H9 (cell line): ENCODE results near the gene LDLRAD4. TPM values are rescaled to one million over a fixed set of nuclear protein-coding genes. Genes with fewer than 3 reads are reported as not detected.

Source experiments
- DNase-seq: peaks from one replicate; pipeline ENCODE4 v3.0.0-alpha.2; 2017
- H2AFZ ChIP-seq: one replicate; pipeline ENCODE4 v1.6.1; 2013; ENCODE audit warnings: mild to moderate bottlenecking, low read length, control low read depth, moderate library complexity
- H2AK5ac ChIP-seq: 2 replicates; pipeline ENCODE4 v1.6.1; 2013; ENCODE audit warnings: low read length, control low read depth, mixed read lengths; ENCODE audit not compliant: insufficient read length
- H2BK120ac ChIP-seq: one replicate; pipeline ENCODE4 v1.6.1; 2013; ENCODE audit warnings: low read depth, mild to moderate bottlenecking, low read length, control low read depth, inconsistent platforms; ENCODE audit not compliant: poor library complexity, severe bottlenecking
- H2BK12ac ChIP-seq: 2 replicates; pipeline ENCODE4 v1.6.1; 2013; ENCODE audit warnings: low read length, control low read depth, mixed read lengths, low read depth; ENCODE audit not compliant: insufficient read length
- H2BK15ac ChIP-seq: 2 replicates; pipeline ENCODE4 v1.6.1; 2013; ENCODE audit warnings: low read depth, low read length, control low read depth
- H2BK20ac ChIP-seq: one replicate; pipeline ENCODE4 v1.6.1; 2013; ENCODE audit warnings: low read depth, mild to moderate bottlenecking, low read length, control low read depth, inconsistent platforms; ENCODE audit not compliant: poor library complexity, severe bottlenecking
- H2BK5ac ChIP-seq: 2 replicates; pipeline ENCODE4 v1.6.1; 2013; ENCODE audit warnings: low read length, control low read depth, mixed read lengths; ENCODE audit not compliant: insufficient read length
- H3K14ac ChIP-seq: 2 replicates; pipeline ENCODE4 v1.6.1; 2013; ENCODE audit warnings: low read length, control low read depth; ENCODE audit not compliant: insufficient read depth
- H3K18ac ChIP-seq: 2 replicates; pipeline ENCODE4 v1.6.1; 2013; ENCODE audit warnings: low read depth, mild to moderate bottlenecking, mixed read lengths, low read length, control low read depth; ENCODE audit not compliant: insufficient read length
- H3K23ac ChIP-seq: 2 replicates; pipeline ENCODE4 v1.6.1; 2013; ENCODE audit warnings: low read length, control low read depth, mixed read lengths, low read depth; ENCODE audit not compliant: insufficient read length
- H3K23me2 ChIP-seq: 2 replicates; pipeline ENCODE4 v1.6.1; 2013; ENCODE audit warnings: low read depth, mild to moderate bottlenecking, mixed read lengths, low read length, control low read depth; ENCODE audit not compliant: insufficient read length, poor library complexity, severe bottlenecking
- H3K27ac ChIP-seq: 2 replicates; pipeline ENCODE4 v1.5.1; 2013; ENCODE audit warnings: low read length, control low read depth, mixed read lengths, low read depth; ENCODE audit not compliant: insufficient read length
- H3K27me3 ChIP-seq: 2 replicates; pipeline ENCODE4 v1.6.1; 2013; ENCODE audit warnings: low read length, control low read depth, inconsistent platforms; ENCODE audit not compliant: insufficient read depth
- H3K4ac ChIP-seq: 2 replicates; pipeline ENCODE4 v1.6.1; 2013; ENCODE audit warnings: low read depth, mild to moderate bottlenecking, control low read depth, inconsistent platforms, low read length, moderate library complexity
- H3K4me1 ChIP-seq: 2 replicates; pipeline ENCODE4 v1.6.1; 2013; ENCODE audit warnings: low read length, control low read depth, inconsistent platforms; ENCODE audit not compliant: insufficient read depth
- H3K4me2 ChIP-seq: 2 replicates; pipeline ENCODE4 v1.6.1; 2013; ENCODE audit warnings: low read length, control low read depth, mixed read lengths; ENCODE audit not compliant: insufficient read length, insufficient read depth
- H3K56ac ChIP-seq: 2 replicates; pipeline ENCODE4 v1.6.1; 2013; ENCODE audit warnings: low read depth, mild to moderate bottlenecking, mixed read lengths, low read length, control low read depth; ENCODE audit not compliant: insufficient read length
- H3K79me1 ChIP-seq: 2 replicates; pipeline ENCODE4 v1.6.1; 2013; ENCODE audit warnings: low read depth, mild to moderate bottlenecking, moderate library complexity, low read length, control low read depth, inconsistent platforms; ENCODE audit not compliant: insufficient read depth, poor library complexity, severe bottlenecking
- H3K79me2 ChIP-seq: 2 replicates; pipeline ENCODE4 v1.6.1; 2013; ENCODE audit warnings: low read length, control low read depth, inconsistent platforms; ENCODE audit not compliant: insufficient read depth
- H3K9ac ChIP-seq: 2 replicates; pipeline ENCODE4 v1.6.1; 2013; ENCODE audit warnings: low read length, control low read depth, mixed read lengths; ENCODE audit not compliant: insufficient read length; ENCODE audit errors: extremely low read depth
- H3K9me3 ChIP-seq: one replicate; pipeline ENCODE4 v1.6.1; 2013; ENCODE audit warnings: low read depth, low read length, inconsistent platforms; ENCODE audit not compliant: control insufficient read depth
- H3T11ph ChIP-seq: one replicate; pipeline ENCODE4 v1.6.1; 2013; ENCODE audit warnings: mild to moderate bottlenecking, low read length, control low read depth, inconsistent platforms
- H4K20me1 ChIP-seq: one replicate; pipeline ENCODE4 v1.6.1; 2013; ENCODE audit not compliant: control insufficient read depth, insufficient read length, insufficient read depth
- H4K5ac ChIP-seq: 2 replicates; pipeline ENCODE4 v1.6.1; 2013; ENCODE audit warnings: low read depth, mild to moderate bottlenecking, mixed read lengths, low read length, control low read depth; ENCODE audit not compliant: insufficient read length
- H4K8ac ChIP-seq: replicated peaks from 2 replicates; pipeline ENCODE4 v1.6.1; 2013; ENCODE audit warnings: low read length, control low read depth, mixed read lengths, low read depth; ENCODE audit not compliant: insufficient read length
- H4K91ac ChIP-seq: 2 replicates; pipeline ENCODE4 v1.6.1; 2013; ENCODE audit warnings: low read depth, mild to moderate bottlenecking, moderate library complexity, mixed read lengths, low read length, control low read depth; ENCODE audit not compliant: insufficient read length
- H3K27ac Mint-ChIP-seq, 3 experiments: 2 replicates in 2 of 3; 3 replicates in 1 of 3; pipeline ENCODE4 v1.8.0; 2020 to 2021; ENCODE audit warnings: mixed read lengths in 3 of 3, mild to moderate bottlenecking in 1 of 3, moderate library complexity in 1 of 3
- H3K27me3 Mint-ChIP-seq: 2 replicates; pipeline ENCODE4 v1.8.0; 2021; ENCODE audit warnings: low read depth, mild to moderate bottlenecking, moderate library complexity, mixed read lengths
- H3K36me3 Mint-ChIP-seq, 3 experiments: 2 replicates in 2 of 3; 3 replicates in 1 of 3; pipeline ENCODE4 v1.8.0; 2020 to 2021; ENCODE audit warnings: low read depth in 3 of 3, mixed read lengths in 3 of 3; ENCODE audit not compliant: insufficient read depth in 1 of 3
- H3K4me1 Mint-ChIP-seq, 2 experiments: 2 replicates each; pipeline ENCODE4 v1.8.0; 2020; ENCODE audit warnings: mixed read lengths in 2 of 2
- H3K4me3 Mint-ChIP-seq, 2 experiments: 2 replicates in 1 of 2; 3 replicates in 1 of 2; pipeline ENCODE4 v1.8.0; 2020 to 2021; ENCODE audit warnings: mild to moderate bottlenecking in 2 of 2, mixed read lengths in 2 of 2, moderate library complexity in 1 of 2
- H3K9me3 Mint-ChIP-seq, 2 experiments: 2 replicates in 1 of 2; 3 replicates in 1 of 2; pipeline ENCODE4 v1.8.0; 2020; ENCODE audit warnings: mild to moderate bottlenecking in 2 of 2, mixed read lengths in 2 of 2, moderate library complexity in 1 of 2
- CTCF ChIP-seq: fragments of 200-600 bp; sonication (generic); conservative IDR thresholded peaks from 3 replicates; pipeline ENCODE4 v1.8.0; 2021; ENCODE audit warnings: antibody characterized with exemption, mild to moderate bottlenecking
- WGBS: extraction: QIAGEN DNeasy Blood & Tissue Kit; methylation state at CpG from one replicate; pipeline ENCODE4 v1.1.7; 2013; ENCODE audit warnings: missing lambda C conversion rate, low lambda C conversion rate, mixed read lengths; ENCODE audit not compliant: insufficient read length; ENCODE audit errors: extremely low coverage; 5-methylcytosine and 5-hydroxymethylcytosine counted together
- total RNA-seq: library from RNA; stranded (reverse); gene quantifications from 2 replicates; pipeline ENCODE4 v1.2.1, GENCODE V29; 2021

LDLRAD4 gene
- total RNA-seq, 1 experiment from 2014 or later: 3.9 TPM

GRCh38 chr18:13276530-13277520, 58.3 kb downstream of the LDLRAD4 start:
- Histone ChIP-seq H3K9ac (no peak overlapping the region), H2AK5ac (no peak overlapping the region), H3K56ac (no peak overlapping the region), H3K27ac (no peak overlapping the region), H3T11ph (no peak overlapping the region), H3K4me1 (no peaks in the 10 kb centered on the region), H2BK15ac (no peak overlapping the region), H4K91ac (no peak overlapping the region), H2AFZ (no peak overlapping the region), H2BK5ac (no peak overlapping the region), H3K18ac (no peak overlapping the region), H3K14ac (no peak overlapping the region), H3K79me1 (no peaks in the 10 kb centered on the region), H4K20me1 (no peaks in the 10 kb centered on the region), H2BK12ac (no peak overlapping the region), H4K5ac (no peak overlapping the region), H2BK120ac (no peak overlapping the region), H4K8ac (no peak overlapping the region), H3K23me2 (no peaks in the 10 kb centered on the region), H3K4ac (no peak overlapping the region), H3K27me3 (no peaks in the 10 kb centered on the region), H3K79me2 (no peaks in the 10 kb centered on the region), H3K4me2 (no peak overlapping the region), H2BK20ac (no peak overlapping the region), H3K23ac (no peak overlapping the region), H3K9me3 (no peaks in the 10 kb centered on the region)
- H3K4me1 Mint-ChIP-seq: peaks cover 26 to 33% of the 10 kb centered on the region in 2 experiments
- no peak for DNase-seq
- WGBS: no CpG with 5 or more reads among the region's 23 CpGs
- no peaks in the 10 kb centered on the region for H3K9me3 Mint-ChIP-seq
- H3K27ac Mint-ChIP-seq: peak overlapping the region in 1 of 3 experiments; percentile 54; a peak in 1 of 7 replicates
- TF ChIP-seq CTCF: no peak
- H3K36me3 Mint-ChIP-seq: no peaks in the 10 kb centered on the region
- peaks cover 27% of the 10 kb centered on the region for H3K27me3 Mint-ChIP-seq
- no peak overlapping the region; a peak in 1 of 5 replicates for H3K4me3 Mint-ChIP-seq
